CD4-positive, alpha-beta memory T cell (primary cell): ENCODE results near the gene KRT78. TPM values are rescaled to one million over a fixed set of nuclear protein-coding genes. Genes with fewer than 3 reads are reported as not detected.
"Not testable (repeated sequence)": the region's sequence is repeated elsewhere in the genome, so short reads cannot be mapped to it uniquely, and the experiment has no call there.

Source experiments
- CTCF ChIA-PET: fragments of 350-600 bp; sonication (Branson Sonifier 250); formaldehyde crosslinking; loops from one replicate; lab custom pipeline; 2021; ENCODE audit warnings: inconsistent platforms; ENCODE audit not compliant: partially characterized antibody; lab: Charles Lee
- POLR2A ChIA-PET: fragments of 350-600 bp; sonication (Branson Sonifier 250); formaldehyde crosslinking; loops from one replicate; lab custom pipeline; 2021; ENCODE audit not compliant: partially characterized antibody; lab: Charles Lee
- DNase-seq, 5 donors: peaks; one replicate each; pipeline versions ENCODE4 v3.0.0 to v3.0.0-alpha.2; 2020 to 2022; ENCODE audit warnings: mixed read lengths in 1 of 5
- H3K27ac ChIP-seq: one replicate; pipeline ENCODE4 v1.7.0; 2013; ENCODE audit warnings: low read depth, low read length
- H3K27me3 ChIP-seq: 2 replicates; pipeline ENCODE4 v1.7.0; 2013; ENCODE audit warnings: mild to moderate bottlenecking, low read length, moderate library complexity; ENCODE audit not compliant: insufficient read depth
- H3K36me3 ChIP-seq: 2 replicates; pipeline ENCODE4 v1.7.0; 2013; ENCODE audit warnings: mild to moderate bottlenecking, low read length, moderate library complexity; ENCODE audit not compliant: insufficient read depth
- H3K4me1 ChIP-seq: 2 replicates; pipeline ENCODE4 v1.7.0; 2013; ENCODE audit warnings: mild to moderate bottlenecking, low read length, moderate library complexity; ENCODE audit not compliant: insufficient read depth
- H3K4me3 ChIP-seq, 2 donors: one replicate each; pipeline ENCODE4 v1.7.0; 2013; ENCODE audit warnings: low read length in 2 of 2, mild to moderate bottlenecking in 1 of 2
- H3K9me3 ChIP-seq, 2 donors: one replicate each; pipeline ENCODE4 v1.7.0; 2013; ENCODE audit warnings: low read length in 2 of 2, control low read depth in 1 of 2; ENCODE audit not compliant: control insufficient read depth in 1 of 2
- H3K27ac Mint-ChIP-seq, 7 donors: one replicate each; pipeline ENCODE4 v1.8.0; 2020 to 2021; ENCODE audit warnings: mixed read lengths in 7 of 7, mild to moderate bottlenecking in 6 of 7, inconsistent platforms in 3 of 7, moderate library complexity in 3 of 7
- H3K27me3 Mint-ChIP-seq, 2 donors: one replicate each; pipeline ENCODE4 v1.8.0; 2020 to 2021; ENCODE audit warnings: mixed read lengths in 2 of 2
- H3K36me3 Mint-ChIP-seq, 2 donors: one replicate each; pipeline ENCODE4 v1.8.0; 2020 to 2021; ENCODE audit warnings: mixed read lengths in 2 of 2, inconsistent platforms in 1 of 2, mild to moderate bottlenecking in 1 of 2
- H3K4me1 Mint-ChIP-seq, 4 donors: one replicate each; pipeline ENCODE4 v1.8.0; 2020 to 2021; ENCODE audit warnings: mixed read lengths in 4 of 4, mild to moderate bottlenecking in 1 of 4
- H3K4me3 Mint-ChIP-seq, 8 donors: one replicate each; pipeline ENCODE4 v1.8.0; 2020 to 2021; ENCODE audit warnings: mixed read lengths in 8 of 8, mild to moderate bottlenecking in 7 of 8, moderate library complexity in 6 of 8, inconsistent platforms in 3 of 8
- H3K9me3 Mint-ChIP-seq, 8 donors: one replicate each; pipeline ENCODE4 v1.8.0; 2020 to 2021; ENCODE audit warnings: mixed read lengths in 8 of 8, mild to moderate bottlenecking in 5 of 8, inconsistent platforms in 3 of 8, moderate library complexity in 1 of 8
- intact Hi-C: fragments of 100-400 bp; cut with micrococcal nuclease; formaldehyde crosslinking; loops from one replicate; pipeline ENCODE4 v1.15.1; 2023
- polyA plus RNA-seq, 2 donors: library from polyadenylated mRNA; unstranded; fragments of 300-500 nt; fragmentation: Illumina TruSeq; gene quantifications; one replicate each; pipeline ENCODE4 v1.2.3, GENCODE V29; 2021
- total RNA-seq, 2 experiments: library from RNA; stranded (reverse); gene quantifications; one replicate each; pipeline ENCODE4 v1.2.3, GENCODE V29; 2021

Gene KRT78
- total and polyA plus RNA-seq, 4 experiments from 2014 or later: not detected

GRCh38 chr12:52796839-52797528 lies 51.8 kb downstream of the KRT78 start:
- Histone ChIP-seq H3K4me1 (no peaks in the 10 kb centered on the region), H3K27ac (no peak overlapping the region), H3K36me3 (no peaks in the 10 kb centered on the region), H3K27me3 (no peaks in the 10 kb centered on the region), H3K4me3 (no peak overlapping the region), H3K9me3 (no peaks in the 10 kb centered on the region)
- peaks cover 3 to 8% of the 10 kb centered on the region in 2 donors for H3K27me3 Mint-ChIP-seq
- POLR2A ChIA-PET: no interaction called here
- no peak overlapping the region for H3K27ac Mint-ChIP-seq
- DNase-seq: no peak
- no peaks in the 10 kb centered on the region for H3K36me3 Mint-ChIP-seq
- no peaks in the 10 kb centered on the region for H3K4me1 Mint-ChIP-seq
- H3K4me3 Mint-ChIP-seq: no peak overlapping the region
- peaks cover 0 to 2% (median 0%) of the 10 kb centered on the region in 8 donors for H3K9me3 Mint-ChIP-seq
- CTCF ChIA-PET: no interaction called here
- intact Hi-C loops: no loop called here

- H3K9me3 Mint-ChIP-seq: peaks cover 0 to 2% (median 0%) of the 10 kb centered on the region in 8 donors
- H3K4me3 ChIP-seq: no peak overlapping the region
- H3K27me3 Mint-ChIP-seq: peaks cover 5 to 11% of the 10 kb centered on the region in 2 donors
- no peak overlapping the region for H3K27ac ChIP-seq
- H3K27me3 ChIP-seq: no peaks in the 10 kb centered on the region
- intact Hi-C loops: no loop called here
- no peaks in the 10 kb centered on the region for H3K9me3 ChIP-seq
- ChIA-PET CTCF (no interaction called here), POLR2A (no interaction called here)
- H3K36me3 ChIP-seq: no peaks in the 10 kb centered on the region
- H3K4me3 Mint-ChIP-seq: no peak overlapping the region
- no peaks in the 10 kb centered on the region for H3K4me1 ChIP-seq
- H3K27ac Mint-ChIP-seq: no peak overlapping the region
- no peak for DNase-seq
- H3K4me1 Mint-ChIP-seq: no peaks in the 10 kb centered on the region
- H3K36me3 Mint-ChIP-seq: no peaks in the 10 kb centered on the region
Measured at GRCh38 chr12:52796429-52796794, 52.4 kb downstream of the KRT78 start.

DNA sequence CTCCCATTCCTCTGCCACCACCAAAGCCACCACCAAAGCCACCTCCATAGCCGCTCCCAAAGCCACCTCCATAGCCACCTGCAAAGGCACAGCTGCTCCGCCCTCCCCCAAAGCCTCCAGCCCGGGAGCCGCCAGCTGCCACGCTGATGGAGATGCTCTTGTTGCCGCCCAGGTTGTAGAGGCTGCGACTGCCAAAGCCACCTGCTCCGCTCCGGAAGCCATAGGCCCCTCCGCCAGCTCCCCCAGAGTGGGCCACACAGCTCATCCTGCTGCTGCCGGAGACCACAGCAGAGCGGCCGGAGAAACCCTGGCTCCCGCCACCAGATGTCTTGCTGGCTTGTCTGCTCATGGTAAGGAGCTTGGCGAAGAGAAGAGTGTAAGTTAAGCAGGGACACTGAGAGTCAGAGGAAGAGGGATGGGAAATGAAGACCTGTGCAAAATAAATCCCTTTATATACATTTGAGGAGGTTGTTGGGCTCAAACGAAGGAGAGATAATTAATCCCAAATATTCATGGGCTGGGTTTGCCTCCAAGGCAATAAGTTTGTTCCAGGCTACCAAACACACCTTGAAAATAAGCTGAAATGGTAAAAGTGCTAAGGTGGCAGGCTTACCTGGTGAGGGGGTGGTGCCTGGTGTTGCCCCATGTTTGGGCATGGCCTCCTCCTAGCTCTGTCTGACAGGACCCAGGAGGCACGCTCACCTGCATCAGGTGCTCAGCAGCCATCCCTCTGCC lies 52.9 kb downstream of the KRT78 start, which contains the start of gene KRT3:
TSS of gene KRT3 (minus strand) at position 424 of the 735 bp plus-strand sequence. CDS start at position 349, 75 bp downstream.
- CTCF ChIA-PET: no interaction called here
- no peak within 1 kb of the TSS for H3K4me3 ChIP-seq
- H3K9me3 ChIP-seq: no peaks in the 10 kb centered on the region
- no peaks in the 10 kb centered on the region for H3K36me3 ChIP-seq
- intact Hi-C loops: no loop called here
- H3K27me3 Mint-ChIP-seq: peaks cover 6 to 11% of the 10 kb centered on the region in 2 donors
- POLR2A ChIA-PET: no interaction called here
- H3K4me3 Mint-ChIP-seq: peak within 1 kb of the TSS in 1 of 8 donors; percentile 32
- no peaks in the 10 kb centered on the region for H3K4me1 Mint-ChIP-seq
- H3K27me3 ChIP-seq: no peaks in the 10 kb centered on the region
- H3K4me1 ChIP-seq: no peaks in the 10 kb centered on the region
- H3K36me3 Mint-ChIP-seq: no peaks in the 10 kb centered on the region
- H3K27ac ChIP-seq: no peak within 1 kb of the TSS
- H3K27ac Mint-ChIP-seq: peak within 1 kb of the TSS in 1 of 7 donors; percentile 7
- peaks cover 0 to 2% (median 0%) of the 10 kb centered on the region in 8 donors for H3K9me3 Mint-ChIP-seq
- no peak for DNase-seq

DNA sequence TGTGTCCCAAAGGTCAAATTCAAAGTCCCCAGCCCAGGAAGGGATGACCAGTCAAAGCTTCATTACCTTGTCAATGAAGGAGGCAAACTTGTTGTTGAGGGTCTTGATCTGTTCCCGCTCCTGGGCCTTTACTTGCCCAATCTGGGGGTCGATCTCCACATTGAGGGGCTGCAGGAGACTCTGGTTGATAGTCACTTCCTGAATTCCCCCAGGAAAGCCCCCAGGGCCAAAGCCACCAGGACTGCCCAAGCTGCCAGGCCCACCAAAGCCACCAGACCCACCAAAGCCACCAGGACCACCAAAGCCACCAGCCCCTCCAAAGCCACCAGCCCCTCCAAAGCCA lies 53.5 kb downstream of the KRT78 start:
- H3K36me3 Mint-ChIP-seq, H3K4me1 Mint-ChIP-seq, H3K27me3 ChIP-seq, H3K9me3 ChIP-seq, H3K4me1 ChIP-seq, CTCF ChIA-PET, H3K27ac ChIP-seq, H3K4me3 ChIP-seq, H3K36me3 ChIP-seq, POLR2A ChIA-PET, DNase-seq, intact Hi-C loops, H3K27ac Mint-ChIP-seq, H3K9me3 Mint-ChIP-seq: not testable (repeated sequence)
- H3K4me3 Mint-ChIP-seq: peak overlapping the region in 1 of 8 donors; percentile 32
- peaks cover 11 to 16% of the 10 kb centered on the region in 2 donors for H3K27me3 Mint-ChIP-seq

DNA sequence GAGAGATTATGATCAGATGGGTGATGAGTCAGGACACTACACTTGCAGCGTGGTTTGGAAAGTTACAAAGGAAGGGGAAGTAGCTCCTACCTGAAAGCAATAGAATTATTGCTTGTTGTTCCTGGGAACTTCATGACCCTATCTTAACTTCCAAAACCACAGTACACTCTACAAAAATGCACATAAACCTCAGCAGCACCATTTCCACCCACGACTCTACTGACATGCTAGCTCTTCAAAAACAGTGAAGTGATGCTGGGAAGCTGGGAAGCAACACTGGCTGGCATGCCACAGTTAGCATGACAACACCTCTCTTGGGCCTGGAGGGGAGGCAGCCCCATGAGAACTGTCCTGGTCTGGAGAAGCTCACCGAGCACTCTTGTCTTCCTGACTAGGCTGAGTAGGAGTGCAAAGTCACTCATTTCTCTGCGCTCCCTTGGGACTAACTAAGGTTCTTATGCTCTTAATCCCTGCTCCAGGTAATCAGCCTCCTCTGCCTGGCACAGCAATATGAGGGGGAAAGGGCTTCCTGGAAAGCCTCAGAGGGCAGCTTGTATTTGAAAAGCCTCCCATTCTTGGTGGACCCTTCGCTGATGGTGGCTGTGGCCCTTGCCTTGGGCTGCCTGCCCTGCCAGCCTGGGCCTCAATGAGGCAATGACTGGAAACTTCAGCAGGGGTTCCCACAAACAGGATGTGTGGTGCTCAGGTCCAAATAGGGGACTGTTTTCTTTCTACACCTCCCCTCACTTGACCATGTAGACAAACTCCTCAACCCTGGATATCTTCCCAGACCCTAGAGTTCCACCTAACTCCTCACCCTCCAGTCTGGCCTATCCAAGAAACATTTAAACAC lies 54.1 kb downstream of the KRT78 start:
- Mint-ChIP-seq H3K4me3 (no peak overlapping the region), H3K36me3 (no peaks in the 10 kb centered on the region), H3K27ac (no peak overlapping the region), H3K4me1 (peaks cover 0 to 9% (median 2%) of the 10 kb centered on the region in 4 donors), H3K27me3 (peaks cover 15 to 19% of the 10 kb centered on the region in 2 donors), H3K9me3 (peaks cover 0 to 2% (median 0%) of the 10 kb centered on the region in 8 donors)
- no peak overlapping the region for H3K4me3 ChIP-seq
- no peaks in the 10 kb centered on the region for H3K9me3 ChIP-seq
- ChIA-PET CTCF (interaction anchor here (0.9 to 1.4 kb wide), 2 partner anchors 76 to 85 kb away, joined by 3 read pairs; no protein-coding TSS in a partner anchor), POLR2A (no interaction called here)
- H3K4me1 ChIP-seq: no peaks in the 10 kb centered on the region
- DNase-seq: no peak
- no peaks in the 10 kb centered on the region for H3K27me3 ChIP-seq
- intact Hi-C loops: no loop called here
- H3K36me3 ChIP-seq: no peaks in the 10 kb centered on the region
- no peak overlapping the region for H3K27ac ChIP-seq

DNA sequence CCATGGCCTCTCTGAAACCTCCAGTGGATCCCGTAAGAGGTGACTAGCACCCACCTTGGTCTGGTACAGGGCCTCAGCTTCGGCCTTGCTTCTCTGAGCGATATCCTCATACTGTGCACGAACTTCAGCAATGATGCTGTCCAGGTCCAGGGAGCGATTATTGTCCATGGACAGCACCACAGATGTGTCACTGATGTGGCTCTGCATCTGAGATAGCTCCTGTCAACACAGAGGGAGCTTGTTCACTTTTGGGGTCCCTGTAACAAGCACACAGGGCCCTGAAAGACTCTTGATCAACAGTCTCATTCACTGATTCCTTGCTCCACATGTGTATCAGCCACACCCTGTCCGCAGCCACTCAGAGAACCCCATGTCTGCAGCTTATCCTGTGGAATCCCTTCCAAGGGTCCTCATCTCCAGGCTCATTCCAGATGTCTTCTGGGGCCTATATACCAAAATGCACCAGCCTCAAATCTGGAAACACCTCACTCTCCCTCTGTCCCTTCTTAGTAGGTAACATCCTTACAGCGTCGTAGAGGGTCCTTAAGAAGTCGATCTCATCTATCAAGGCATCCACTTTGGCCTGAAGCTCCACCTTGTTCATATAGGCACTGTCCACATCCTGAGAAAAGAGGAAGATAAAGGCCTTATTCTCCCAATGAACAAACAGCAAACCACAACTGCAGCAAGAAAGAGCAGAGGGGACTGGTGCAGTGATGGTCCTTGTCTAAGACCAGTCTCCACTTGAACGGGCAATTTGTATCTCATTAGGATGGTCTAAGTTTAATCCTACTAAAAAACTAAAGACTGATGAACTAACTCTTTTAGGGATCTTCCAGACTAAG lies 56.4 kb downstream of the KRT78 start:
- no peaks in the 10 kb centered on the region for H3K27me3 ChIP-seq
- no peaks in the 10 kb centered on the region for H3K9me3 Mint-ChIP-seq
- H3K4me1 Mint-ChIP-seq: peaks cover 0 to 18% (median 3%) of the 10 kb centered on the region in 4 donors
- no peaks in the 10 kb centered on the region for H3K36me3 Mint-ChIP-seq
- DNase-seq: no peak
- ChIA-PET CTCF (interaction anchor here (0.7 kb wide), 1 partner anchor 93 kb away, joined by 3 read pairs; no protein-coding TSS in a partner anchor), POLR2A (no interaction called here)
- intact Hi-C loops: no loop called here
- no peak overlapping the region for H3K4me3 Mint-ChIP-seq
- no peaks in the 10 kb centered on the region for H3K4me1 ChIP-seq
- no peaks in the 10 kb centered on the region for H3K36me3 ChIP-seq
- H3K4me3 ChIP-seq: no peak overlapping the region
- H3K9me3 ChIP-seq: no peaks in the 10 kb centered on the region
- H3K27ac ChIP-seq: no peak overlapping the region
- H3K27me3 Mint-ChIP-seq: peaks cover 23 to 31% of the 10 kb centered on the region in 2 donors
- H3K27ac Mint-ChIP-seq: no peak overlapping the region
